NCI-H510A treated with DMSO at 0.1 percent for 48 hours (cell line): ENCODE results near the gene MOB2.
"Not testable (repeated sequence)": the region's sequence is repeated elsewhere in the genome, so short reads cannot be mapped to it uniquely, and the experiment has no call there.

ENCODE experiments used
- DNase-seq: peaks from one replicate; lab custom pipeline; 2025; lab: John Stamatoyannopoulos, UW

The MOB2 gene

GRCh38 chr11:1517117-1518005 lies 30.8 kb upstream of the MOB2 start:
- DNase-seq: no peak

DNA sequence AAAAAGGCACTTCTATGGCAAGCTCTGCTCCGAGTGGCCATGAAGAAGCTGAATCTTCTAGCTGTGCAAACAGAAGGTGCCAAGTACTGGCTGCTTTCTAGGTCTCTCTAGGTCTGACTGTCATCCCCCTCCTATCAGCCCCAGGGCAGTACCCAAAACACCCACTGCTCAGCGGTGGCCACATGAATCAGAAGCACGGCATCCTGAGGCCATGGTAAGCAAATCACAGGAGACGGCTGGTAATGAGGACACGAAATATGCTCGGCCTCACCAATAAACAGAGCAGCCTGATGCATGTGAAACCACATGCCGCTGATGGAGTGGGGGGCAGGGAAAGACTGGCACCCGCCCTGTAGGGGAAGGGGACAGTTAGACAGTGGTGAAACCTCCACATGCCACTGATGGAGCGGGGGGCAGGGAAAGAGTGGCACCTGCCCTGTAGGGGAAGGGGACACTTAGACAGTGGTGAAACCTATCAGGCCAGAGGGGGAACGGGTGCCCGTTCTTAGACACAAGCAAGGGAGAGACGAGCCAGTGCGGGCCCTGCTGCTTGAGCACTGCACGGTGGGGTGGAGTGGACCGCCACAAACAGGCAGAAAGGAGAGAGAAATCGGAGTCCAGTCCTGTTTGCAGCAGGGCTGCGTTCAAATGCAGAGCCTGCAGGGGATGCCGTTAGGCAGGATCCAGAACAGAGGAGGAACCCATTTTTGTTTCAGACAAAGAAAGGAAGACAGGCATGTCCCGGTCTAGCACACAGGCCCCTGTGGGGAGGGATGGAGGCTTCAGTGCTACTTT lies 29.9 kb upstream of the MOB2 start:
- no peak for DNase-seq

GRCh38 chr11:1515082-1516060 lies 28.8 kb upstream of the MOB2 start:
- DNase-seq: peak; percentile 39

GRCh38 chr11:1514336-1515061 lies 27.9 kb upstream of the MOB2 start:
- no peak for DNase-seq

DNA sequence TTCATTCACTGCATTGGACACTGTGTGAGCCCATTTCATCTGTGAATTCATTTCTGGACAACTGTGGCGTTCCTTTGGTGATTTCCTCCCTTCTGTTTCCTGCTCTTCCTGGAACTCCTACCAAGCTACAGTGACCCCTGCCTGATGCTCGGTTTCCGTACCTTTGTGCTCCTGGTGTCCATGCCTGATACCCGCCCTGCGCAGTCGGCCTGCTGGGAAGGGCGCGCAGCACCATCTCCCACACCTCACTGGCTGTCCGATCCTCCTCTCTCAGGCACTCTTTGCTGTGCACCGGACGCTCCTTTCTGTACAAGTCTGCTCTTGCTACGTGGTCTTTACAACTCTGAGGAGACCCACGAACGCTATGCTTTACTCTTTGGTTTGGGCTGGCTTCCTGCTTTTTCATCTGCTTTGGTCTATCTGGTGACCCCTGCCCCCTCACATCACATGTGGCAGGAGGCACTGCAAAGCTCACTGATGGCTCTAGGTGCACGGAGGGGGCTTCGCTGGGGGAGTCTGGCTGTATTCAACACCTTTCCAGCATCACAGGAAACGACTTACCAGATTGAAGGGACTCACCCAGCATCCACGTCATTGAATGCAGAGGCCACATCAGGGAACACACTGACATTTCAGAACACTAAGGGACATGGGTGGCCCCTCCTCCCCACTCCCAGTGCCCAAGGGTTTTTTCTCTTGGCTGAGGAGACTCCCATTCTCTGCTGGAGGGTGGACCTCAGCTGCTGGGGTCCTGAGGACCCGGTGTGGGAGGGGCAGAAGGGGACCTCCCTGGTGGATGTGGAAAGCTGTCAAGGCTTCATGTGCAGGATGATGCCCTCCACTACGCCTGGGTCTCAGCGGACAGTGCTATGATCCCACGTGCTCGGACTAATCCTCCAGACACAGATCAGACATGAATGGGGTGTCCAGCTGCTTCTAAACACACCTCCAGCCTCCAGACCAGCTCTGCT lies 27.0 kb upstream of the MOB2 start:
- no peak for DNase-seq

DNA sequence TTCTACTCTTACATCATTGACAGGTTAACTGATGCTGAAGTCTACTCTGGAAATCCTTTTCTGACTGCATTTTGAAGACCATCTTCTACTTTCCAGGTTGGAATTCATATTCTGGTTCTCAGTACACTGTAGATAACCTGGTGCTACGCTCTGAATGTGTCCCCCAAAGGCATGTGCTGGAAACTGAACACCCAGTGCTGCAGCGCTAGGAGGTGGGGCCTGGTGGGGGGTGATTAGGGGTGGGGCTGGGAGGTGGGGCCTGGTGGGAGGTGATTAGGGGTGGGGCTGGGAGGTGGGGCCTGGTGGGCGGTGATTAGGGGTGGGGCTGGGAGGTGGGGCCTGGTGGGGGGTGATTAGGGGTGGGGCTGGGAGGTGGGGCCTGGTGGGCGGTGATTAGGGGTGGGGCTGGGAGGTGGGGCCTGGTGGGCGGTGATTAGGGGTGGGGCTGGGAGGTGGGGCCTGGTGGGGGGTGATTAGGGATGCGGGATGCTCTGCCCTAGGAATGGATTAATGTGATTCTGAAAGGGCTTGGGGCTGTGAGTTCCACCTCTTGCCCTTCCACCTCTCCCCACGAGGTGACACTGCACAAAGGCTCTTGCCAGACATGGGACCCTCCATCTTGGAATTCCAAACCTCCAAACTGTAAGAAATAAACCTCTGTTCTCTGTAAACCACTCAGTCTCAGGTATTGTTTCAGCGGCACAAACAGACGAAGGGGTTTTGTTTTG lies 26.1 kb upstream of the MOB2 start:
- not testable (repeated sequence) for DNase-seq

DNA sequence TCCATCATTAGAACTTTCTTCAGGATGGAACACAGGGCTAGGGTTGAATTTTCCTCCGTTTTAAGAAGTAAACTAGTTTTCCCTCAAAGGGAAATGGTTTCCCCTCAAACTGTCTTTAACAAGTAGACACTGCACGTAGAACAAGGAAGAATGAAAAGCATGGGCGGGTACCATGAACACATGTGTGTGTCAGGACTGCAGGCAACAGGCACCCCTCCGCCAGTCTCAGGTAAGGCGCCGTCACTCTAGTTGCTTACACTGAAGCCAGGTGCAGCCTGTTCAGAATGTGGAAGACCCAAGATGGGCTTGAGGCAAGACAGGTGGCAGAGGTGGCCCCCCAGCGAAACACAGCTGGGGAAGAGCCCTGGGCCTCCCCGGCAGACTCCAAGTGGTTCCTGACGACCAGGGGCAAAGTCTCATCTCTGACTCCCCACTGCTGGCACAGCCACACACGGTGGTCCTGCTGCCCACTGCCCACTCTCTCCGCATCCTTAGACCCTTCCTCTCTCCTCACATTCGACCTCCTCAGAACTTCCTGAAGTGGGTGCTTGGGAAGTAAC lies 25.4 kb upstream of the MOB2 start:
- no peak for DNase-seq

GRCh38 chr11:1510928-1511327 lies 24.3 kb upstream of the MOB2 start:
- no peak for DNase-seq

DNA sequence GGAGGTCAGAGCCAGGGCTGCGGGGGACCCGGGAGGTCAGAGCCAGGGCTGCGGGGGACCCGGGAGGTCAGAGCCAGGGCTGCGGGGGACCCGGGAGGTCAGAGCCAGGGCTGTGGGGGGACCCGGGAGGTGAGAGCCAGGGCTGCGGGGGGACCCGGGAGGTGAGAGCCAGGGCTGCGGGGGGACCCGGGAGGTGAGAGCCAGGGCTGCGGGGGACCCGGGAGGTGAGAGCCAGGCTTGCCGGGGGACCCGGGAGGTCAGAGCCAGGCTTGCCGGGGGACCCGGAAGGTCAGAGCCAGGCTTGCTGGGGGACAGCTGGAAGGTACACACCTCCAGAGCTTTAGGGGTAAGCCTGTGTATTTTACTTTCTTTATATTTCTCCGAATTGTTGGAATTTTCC lies 23.8 kb upstream of the MOB2 start:
- DNase-seq: not testable (repeated sequence)

DNA sequence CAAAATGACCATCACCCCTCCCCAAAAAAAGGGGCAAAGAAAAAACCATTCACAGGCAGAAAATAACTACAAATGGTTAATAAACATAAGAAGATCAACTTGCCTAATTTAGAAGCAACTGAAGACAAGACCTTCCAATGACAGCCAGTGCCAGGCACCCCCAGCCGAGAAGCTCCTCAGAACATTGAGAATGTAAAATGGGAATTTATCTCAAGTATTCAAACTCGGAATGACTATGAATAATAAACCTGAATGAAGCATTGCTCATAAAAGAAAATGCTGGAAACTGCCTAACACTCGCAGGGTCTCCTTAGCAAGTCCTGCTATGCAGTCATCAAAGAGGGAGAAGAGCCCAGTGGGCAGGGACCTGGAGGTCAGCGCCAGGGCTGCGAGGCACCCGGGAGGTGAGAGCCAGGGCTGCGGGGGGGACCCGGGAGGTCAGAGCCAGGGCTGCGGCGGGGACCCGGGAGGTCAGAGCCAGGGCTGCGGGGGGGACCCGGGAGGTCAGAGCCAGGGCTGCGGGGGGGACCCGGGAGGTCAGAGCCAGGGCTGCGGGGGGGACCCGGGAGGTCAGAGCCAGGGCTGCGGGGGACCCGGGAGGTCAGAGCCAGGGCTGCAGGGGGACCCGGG lies 23.2 kb upstream of the MOB2 start:
- no peak for DNase-seq

DNA sequence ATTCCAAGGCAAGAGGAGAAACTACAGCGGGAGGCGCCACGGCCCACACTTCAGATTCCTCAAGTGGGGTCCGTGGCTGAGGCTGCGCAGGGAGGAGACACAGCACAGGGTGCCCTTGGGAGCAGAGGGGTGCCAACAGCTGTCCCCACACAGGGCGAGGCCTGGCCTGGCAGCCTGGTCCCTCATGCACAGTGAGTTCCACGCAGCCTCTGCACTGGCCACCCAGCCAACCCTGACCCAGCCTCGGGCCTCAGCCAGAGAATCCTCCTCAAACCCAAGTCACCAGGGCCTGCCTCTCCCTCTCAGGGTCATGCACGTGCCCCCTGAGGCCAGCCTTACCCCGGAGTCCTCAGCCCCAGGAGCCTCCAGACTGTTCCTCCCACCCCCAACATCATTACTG lies 22.4 kb upstream of the MOB2 start:
- no peak for DNase-seq

DNA sequence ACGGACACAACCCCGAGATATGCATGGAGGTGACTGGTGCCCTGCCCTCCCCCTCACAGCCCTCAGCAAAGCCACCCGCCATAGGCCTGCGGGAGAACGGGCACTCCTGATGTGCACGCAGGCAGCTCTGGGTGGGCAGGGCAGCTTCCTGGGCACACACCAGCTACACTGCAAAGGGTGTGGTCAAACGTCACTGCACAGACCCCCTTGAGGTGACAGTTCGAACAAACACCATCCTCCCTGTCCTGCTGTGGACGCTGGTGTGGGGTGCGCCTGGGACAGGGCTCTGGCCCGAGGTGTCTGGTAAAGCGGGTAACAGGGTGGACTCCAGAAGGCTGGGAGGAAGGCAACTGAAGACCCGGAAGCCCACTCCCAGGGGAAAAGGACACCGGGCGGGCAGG lies 21.9 kb upstream of the MOB2 start:
- DNase-seq: no peak

GRCh38 chr11:1507381-1508140 lies 21.0 kb upstream of the MOB2 start:
- no peak for DNase-seq

- no peak for DNase-seq
These were observed 20.4 kb upstream of the MOB2 start for GRCh38 chr11:1506981-1507380.

DNA sequence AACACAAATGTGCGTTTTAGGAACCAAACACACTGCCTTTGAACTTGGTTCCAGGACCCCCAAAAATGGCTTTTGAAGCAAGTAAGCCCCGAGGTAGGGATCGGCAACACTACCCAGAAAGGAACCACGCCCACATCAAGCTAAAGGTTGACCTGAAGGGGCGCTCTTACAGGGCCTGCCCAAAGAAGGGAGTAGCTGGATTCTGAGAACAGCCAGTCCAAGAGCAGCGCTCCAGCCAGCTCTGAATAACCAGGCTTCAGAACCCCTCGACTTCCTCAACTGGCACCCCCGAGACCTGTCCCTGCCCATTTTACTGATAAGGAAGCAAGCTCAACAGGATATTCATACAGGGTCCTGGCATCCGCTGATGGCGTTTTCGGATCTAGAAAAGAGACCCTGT lies 18.9 kb upstream of the MOB2 start:
- DNase-seq: no peak

- DNase-seq: no peak
These were observed 18.2 kb upstream of the MOB2 start for GRCh38 chr11:1504581-1505290.

GRCh38 chr11:1504138-1504537 lies 17.6 kb upstream of the MOB2 start:
- DNase-seq: no peak
